KBM-7 (cell line): ENCODE measurements around the gene STARD4.

ENCODE experiments used
- DNase-seq: peaks from one replicate; pipeline ENCODE4 v3.0.0-alpha.2; 2015
- in situ Hi-C: fragments of 300-500 bp; cut with MboI; formaldehyde crosslinking; loops from 2 replicates; pipeline ENCODE4 v1.14.3; 2020; ENCODE audit warnings: low sequenced_read_pairs, low pct_unique_long_range_greater_than_20kb, mixed read lengths

STARD4 gene, protein sequence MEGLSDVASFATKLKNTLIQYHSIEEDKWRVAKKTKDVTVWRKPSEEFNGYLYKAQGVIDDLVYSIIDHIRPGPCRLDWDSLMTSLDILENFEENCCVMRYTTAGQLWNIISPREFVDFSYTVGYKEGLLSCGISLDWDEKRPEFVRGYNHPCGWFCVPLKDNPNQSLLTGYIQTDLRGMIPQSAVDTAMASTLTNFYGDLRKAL

DNA sequence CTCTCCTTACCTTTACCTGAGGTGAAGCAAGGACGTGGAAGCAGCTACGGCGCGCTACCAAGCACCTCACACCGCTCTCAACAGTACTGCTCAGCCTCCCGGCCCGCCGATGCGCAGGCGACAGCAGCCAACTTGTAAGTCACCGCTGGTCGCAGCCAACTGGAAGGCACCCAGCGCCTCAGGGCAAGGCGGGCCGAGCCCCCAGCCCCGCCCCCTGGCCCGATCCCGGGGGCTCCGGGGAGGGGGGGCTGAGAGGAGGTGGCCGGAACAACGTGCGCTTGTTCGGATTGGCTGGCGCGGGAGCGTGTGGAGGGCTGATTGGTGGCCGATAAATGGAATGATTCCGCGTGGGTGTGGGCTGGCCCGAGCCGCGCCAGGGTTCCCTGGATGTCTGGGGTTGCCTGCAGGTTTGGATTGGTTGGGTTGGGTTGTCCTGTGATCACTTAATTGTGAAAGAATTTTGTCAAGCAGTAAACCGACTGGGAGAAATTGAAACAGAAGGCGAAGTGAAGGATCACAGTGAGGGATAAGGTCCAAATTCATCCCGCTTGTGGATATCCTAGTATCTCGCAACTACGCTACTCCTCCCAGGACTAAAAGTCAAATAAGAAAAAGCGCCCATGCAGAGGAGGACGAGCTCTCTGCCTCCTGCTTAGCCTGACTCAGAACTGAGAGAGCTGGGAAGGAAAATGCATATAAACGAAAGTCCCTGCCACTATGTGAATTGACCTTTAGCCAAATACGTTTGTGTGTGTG lies at the start of gene STARD4:
TSS of gene STARD4 (minus strand) at position 161 of the 756 bp plus-strand sequence. CDS start 5,102 bp downstream, outside the sequence.
- in situ Hi-C loops: no loop called here
- DNase-seq: peak; percentile 98

GRCh38 chr5:111559680-111560079 lies 47.3 kb upstream of the STARD4 start:
- DNase-seq: no peak
- in situ Hi-C loops: no loop called here

DNA sequence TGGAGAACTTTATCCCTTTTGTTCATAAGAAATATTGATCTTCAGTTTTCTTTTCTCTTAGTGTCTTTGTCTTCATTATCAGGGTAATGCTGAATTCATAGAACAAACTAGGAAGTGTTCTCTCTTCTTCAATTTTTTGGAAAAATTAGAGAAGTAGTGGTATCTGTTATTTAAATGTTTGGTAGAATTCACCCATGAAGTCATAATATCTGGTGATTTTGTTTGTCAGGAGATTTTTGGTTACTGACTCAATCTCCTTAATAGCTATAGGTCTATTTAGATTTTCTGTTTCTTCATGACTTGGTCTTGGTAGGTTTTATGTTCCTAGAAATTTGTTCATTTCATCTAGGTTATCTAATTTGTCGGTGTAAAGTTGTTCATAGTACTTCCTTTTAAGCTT lies 45.4 kb upstream of the STARD4 start:
- in situ Hi-C loops: no loop called here
- no peak for DNase-seq

DNA sequence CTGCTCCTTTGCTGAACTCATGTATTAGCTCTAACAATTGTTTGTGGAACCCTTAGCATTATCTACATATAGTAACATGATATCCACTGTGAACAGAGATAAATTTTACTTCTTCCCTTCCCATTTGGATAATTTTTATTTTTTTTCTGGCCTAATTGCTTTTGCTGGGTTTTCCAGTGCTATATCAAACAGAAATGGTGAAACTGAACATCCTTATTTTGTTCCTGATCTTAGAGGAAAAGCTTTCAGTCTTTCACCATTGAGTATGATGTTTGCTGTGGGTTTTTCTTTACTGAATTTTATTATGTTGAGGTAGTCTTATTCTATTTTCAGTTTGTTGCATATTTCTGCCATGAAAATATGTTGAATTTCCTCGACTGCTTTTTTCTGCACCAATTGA lies 44.8 kb upstream of the STARD4 start:
- no peak for DNase-seq
- in situ Hi-C loops: no loop called here

GRCh38 chr5:111556501-111556900 lies 44.2 kb upstream of the STARD4 start:
- in situ Hi-C loops: no loop called here
- DNase-seq: peak; percentile 23

DNA sequence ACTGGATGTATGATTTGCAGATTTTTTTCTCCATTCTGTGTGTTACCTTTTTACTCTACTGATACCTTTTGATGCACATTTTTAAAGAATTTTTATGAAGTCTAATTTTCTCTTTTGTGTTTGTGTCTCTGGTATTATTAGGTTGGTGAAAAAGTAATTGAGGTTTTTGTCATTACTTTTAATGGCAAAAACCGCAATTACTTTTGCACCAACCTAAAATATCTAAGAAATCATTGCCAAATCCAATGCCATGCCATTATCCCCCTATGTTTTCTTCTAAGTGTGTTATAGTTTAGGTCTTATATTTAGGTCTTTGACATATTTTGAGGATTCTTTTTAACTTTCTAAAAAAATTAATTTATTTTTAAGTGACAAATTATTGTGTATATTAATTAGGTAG lies 43.4 kb upstream of the STARD4 start:
- in situ Hi-C loops: no loop called here
- no peak for DNase-seq

DNA sequence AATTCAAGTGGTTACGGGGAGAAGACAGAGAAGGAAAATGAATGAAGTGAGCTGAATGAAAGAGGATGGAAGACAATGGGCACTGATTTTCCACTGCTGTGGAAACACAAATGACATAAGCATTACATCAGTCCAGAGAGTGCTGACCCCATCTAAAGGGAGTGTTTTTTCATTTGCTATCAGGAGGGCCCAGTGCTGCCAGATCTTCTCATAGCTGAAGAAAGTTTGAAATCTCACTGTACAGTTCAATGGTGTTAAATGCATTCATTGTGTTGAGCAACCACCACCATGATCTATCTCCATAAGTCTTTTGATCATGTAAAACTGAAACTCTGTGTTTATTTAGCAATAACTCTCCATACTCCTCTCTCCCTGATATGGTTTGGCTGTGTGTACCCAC lies 41.5 kb upstream of the STARD4 start:
- in situ Hi-C loops: no loop called here
- no peak for DNase-seq

- in situ Hi-C loops: no loop called here
- no peak for DNase-seq
Observed at GRCh38 chr5:111552896-111553295, 40.6 kb upstream of the STARD4 start.

DNA sequence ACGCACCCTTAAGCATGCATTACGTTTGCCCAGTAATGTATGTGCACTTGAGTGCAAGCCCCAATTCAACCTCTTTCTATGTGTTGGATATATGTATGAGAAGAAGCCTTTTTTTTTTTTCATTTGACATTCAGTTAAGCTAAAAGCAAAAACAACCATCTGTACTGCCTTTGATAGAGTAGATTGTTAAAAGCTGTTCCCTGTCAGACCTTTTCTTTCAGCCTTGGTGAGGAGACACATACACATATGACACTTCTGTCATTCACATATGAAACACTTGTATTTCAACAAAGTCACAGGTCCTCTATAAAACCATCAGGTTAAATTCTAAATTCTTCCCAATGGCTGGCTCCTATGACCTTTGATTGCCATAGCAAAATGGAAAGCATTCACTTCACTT lies 40.2 kb upstream of the STARD4 start:
- in situ Hi-C loops: no loop called here
- no peak for DNase-seq

- in situ Hi-C loops: no loop called here
- DNase-seq: no peak
Observed at GRCh38 chr5:111551569-111552275, 39.4 kb upstream of the STARD4 start.

DNA sequence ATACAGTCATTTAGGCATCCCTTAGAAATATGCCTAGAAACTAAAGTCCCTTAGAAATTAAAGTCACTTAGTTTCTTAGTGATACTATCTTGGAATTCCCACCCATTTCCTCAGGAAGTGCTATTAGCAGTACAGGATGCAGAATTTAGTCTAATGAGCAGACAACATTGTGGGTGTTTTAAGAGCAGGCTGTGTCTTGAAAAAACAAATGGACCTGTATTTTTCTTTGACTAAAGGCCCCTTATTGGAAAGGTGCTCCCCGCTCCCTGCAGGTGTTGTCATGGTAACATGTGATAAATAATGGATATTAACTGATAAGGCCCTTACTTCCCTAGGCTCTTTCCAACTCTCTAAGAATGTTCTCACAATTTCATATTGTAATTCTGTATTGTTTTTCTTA lies 38.8 kb upstream of the STARD4 start:
- in situ Hi-C loops: no loop called here

GRCh38 chr5:111550282-111551020 lies 38.1 kb upstream of the STARD4 start:
- in situ Hi-C loops: no loop called here
- DNase-seq: peak; percentile 83

More for the DNA sequence above, 38.8 kb upstream of the STARD4 start:
- no peak for DNase-seq

DNA sequence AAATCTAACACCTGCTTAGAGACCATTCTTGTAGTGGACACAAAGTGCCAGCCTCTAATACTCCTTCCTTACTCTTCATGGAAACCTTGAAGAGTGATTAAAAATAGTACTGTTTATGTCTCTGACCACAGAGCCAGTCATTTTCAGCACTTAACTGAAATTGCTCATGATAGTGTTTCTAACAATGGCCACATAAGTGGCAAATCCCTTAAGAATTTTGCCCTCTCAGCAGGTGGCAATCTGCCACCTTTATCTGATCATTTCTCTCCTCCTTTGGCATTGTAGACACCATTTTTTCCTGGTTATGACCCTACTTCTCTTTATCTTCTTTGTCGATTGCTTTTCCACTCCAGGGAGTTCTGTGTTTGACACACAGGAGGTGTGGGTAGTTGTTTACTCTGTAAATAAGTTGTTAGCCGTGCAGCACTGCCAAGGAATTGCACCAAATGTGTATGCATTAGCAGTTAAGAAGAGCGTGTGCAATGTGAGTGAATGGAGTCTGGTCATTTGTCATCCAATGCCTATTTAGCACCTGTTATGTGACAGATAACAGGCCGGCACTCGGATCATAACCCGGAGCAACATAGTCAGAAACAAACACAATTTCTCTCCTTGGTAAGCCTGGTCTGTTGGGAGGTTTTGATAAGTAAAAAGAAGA lies 36.8 kb upstream of the STARD4 start:
- in situ Hi-C loops: loop anchor here (25.0 kb wide), 1 partner anchor 588 kb away; no protein-coding TSS in a partner anchor
- no peak for DNase-seq

- DNase-seq: no peak
- in situ Hi-C loops: loop anchor here (25.0 kb wide), 1 partner anchor 589 kb away; no protein-coding TSS in a partner anchor
Observed at GRCh38 chr5:111548348-111548950, 36.1 kb upstream of the STARD4 start.

- in situ Hi-C loops: loop anchor here (25.0 kb wide), 1 partner anchor 592 kb away; no protein-coding TSS in a partner anchor
- no peak for DNase-seq
Observed at GRCh38 chr5:111545031-111545430, 32.7 kb upstream of the STARD4 start.

DNA sequence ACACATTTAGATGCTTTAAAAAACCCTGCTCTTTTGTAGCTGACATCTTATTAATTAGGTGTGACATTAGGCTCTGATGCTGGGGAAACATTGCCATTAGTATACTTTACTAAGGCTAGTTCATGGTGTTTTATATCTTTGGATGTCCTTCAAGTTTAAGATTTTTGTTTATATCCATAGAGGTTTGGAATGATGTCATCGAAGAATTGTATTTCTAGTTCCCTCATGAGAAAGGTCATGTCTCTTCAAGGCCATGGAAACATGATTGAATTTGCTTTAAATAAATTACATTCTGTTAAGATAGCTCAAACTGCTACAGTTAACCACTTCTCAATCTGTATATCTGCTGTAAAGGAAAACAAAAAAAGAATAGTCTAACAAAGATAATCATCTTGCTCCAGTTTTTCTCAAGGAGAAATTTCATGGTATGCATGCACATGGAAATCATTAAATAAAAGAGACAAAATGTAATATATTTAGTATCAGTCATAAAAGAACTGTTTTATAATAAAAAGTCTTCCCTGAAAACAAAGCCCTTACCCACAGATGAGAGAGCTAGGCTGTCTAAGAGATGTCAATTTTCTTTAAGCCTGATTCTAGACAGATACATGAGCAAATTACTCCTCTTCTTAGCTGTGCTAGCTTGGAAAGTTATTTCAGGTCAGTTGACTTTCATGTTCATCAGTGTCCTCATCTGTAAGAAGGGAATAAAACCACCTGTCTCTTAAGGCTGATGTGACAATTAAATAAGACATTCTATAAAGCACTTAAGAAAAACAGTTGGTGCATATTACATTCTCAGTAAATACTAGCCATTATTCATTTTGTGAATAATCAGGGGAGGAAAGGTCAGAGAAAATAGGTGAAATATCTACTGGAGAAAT lies 25.0 kb upstream of the STARD4 start:
- no peak for DNase-seq
- in situ Hi-C loops: loop anchor here (25.0 kb wide), 1 partner anchor 600 kb away; no protein-coding TSS in a partner anchor

- in situ Hi-C loops: loop anchor here (25.0 kb wide), 1 partner anchor 601 kb away; no protein-coding TSS in a partner anchor
- no peak for DNase-seq
Observed at GRCh38 chr5:111535879-111536549, 23.7 kb upstream of the STARD4 start.
